GM12878 (cell line): Measurements from ENCODE around the gene METAP1D. TPM values are rescaled to one million over a fixed set of nuclear protein-coding genes. Genes with fewer than 3 reads are reported as not detected.
A peak's percentile ranks its signal among the peaks of the same experiment; 100 is the strongest.

Source experiments
- ATAC-seq: fragments of 200-7000 bp; cut with Tn5 transposase; 3 replicates; pipeline ENCODE4 v1.9.1; 2020; ENCODE audit warnings: mild to moderate bottlenecking, moderate library complexity
- BruUV-seq: library from RNA; stranded (reverse); fragments of 400-500 nt; replicated peaks from 2 replicates; lab custom pipeline; 2021; lab: Mats Ljungman, UMichigan
- CTCF ChIA-PET: fragments of 300-600 bp; sonication (Branson Sonifier 250); formaldehyde crosslinking; extraction: SDS; loops from one replicate; lab custom pipeline; 2021; ENCODE audit warnings: inconsistent platforms; lab: Yijun Ruan, JAX
- POLR2A ChIA-PET: fragments of 350-600 bp; formaldehyde crosslinking; extraction: SDS; loops from one replicate; lab custom pipeline; 2021; ENCODE audit warnings: inconsistent platforms; lab: Charles Lee
- RAD21 ChIA-PET: fragments of 300-600 bp; sonication (Branson Sonifier 250); formaldehyde crosslinking; loops from one replicate; lab custom pipeline; 2023; ENCODE audit warnings: antibody characterized with exemption; ENCODE audit not compliant: unreplicated experiment; lab: Charles Lee
- SMC1A ChIA-PET: fragments of 300-600 bp; sonication (Branson Sonifier 250); formaldehyde crosslinking; loops from one replicate; lab custom pipeline; 2023; ENCODE audit not compliant: unreplicated experiment, uncharacterized antibody; lab: Charles Lee
- DNase-seq: peaks from one replicate; pipeline ENCODE4 v3.0.0-alpha.2; 2011; ENCODE audit warnings: low read depth, low spot score
- FAIRE-seq: peaks from 3 replicates; lab custom pipeline; 2011; peaks lifted over from hg19 to GRCh38; lab: Jason Lieb, UNC
- H2AFZ ChIP-seq: 2 replicates; pipeline ENCODE4 v1.6.0; 2011; ENCODE audit warnings: low read depth, low read length, control low read depth; ENCODE audit not compliant: control insufficient read depth
- H3K27ac ChIP-seq: 2 replicates; pipeline ENCODE4 v1.5.1; 2011; ENCODE audit warnings: control low read depth; ENCODE audit not compliant: control insufficient read depth, insufficient read depth
- H3K27me3 ChIP-seq, 2 experiments: replicated peaks in 1 of 2; 2 replicates each; pipeline versions ENCODE4 v1.6.0 to v1.6.1; 2011; ENCODE audit warnings: low read length in 1 of 2; ENCODE audit not compliant: control insufficient read depth in 2 of 2, insufficient read depth in 2 of 2
- H3K36me3 ChIP-seq, 2 experiments: 2 replicates each; pipeline ENCODE4 v1.5.1; 2011; ENCODE audit warnings: low read length in 1 of 2; ENCODE audit not compliant: control insufficient read depth in 2 of 2, insufficient read depth in 2 of 2
- H3K4me1 ChIP-seq: 2 replicates; pipeline ENCODE4 v1.6.1; 2011; ENCODE audit warnings: mild to moderate bottlenecking, low read length, moderate library complexity, mixed read lengths; ENCODE audit not compliant: control insufficient read depth, insufficient read depth
- H3K4me2 ChIP-seq: 2 replicates; pipeline ENCODE4 v1.6.0; 2011; ENCODE audit warnings: control low read depth; ENCODE audit not compliant: control insufficient read depth, insufficient read depth
- H3K4me3 ChIP-seq: fragments of 200-600 bp; sonication (generic); 2 replicates; pipeline ENCODE4 v1.5.1; 2016
- H3K79me2 ChIP-seq: 2 replicates; pipeline ENCODE4 v1.6.0; 2011; ENCODE audit warnings: low read length; ENCODE audit not compliant: control insufficient read depth, insufficient read depth
- H3K9ac ChIP-seq: 2 replicates; pipeline ENCODE4 v1.8.0; 2011; ENCODE audit warnings: low read length, control low read depth, mixed read lengths; ENCODE audit not compliant: control insufficient read depth, insufficient read depth
- H3K9me3 ChIP-seq: replicated peaks from 3 replicates; pipeline ENCODE4 v1.5.1; 2011; ENCODE audit warnings: mild to moderate bottlenecking, low read length; ENCODE audit not compliant: control insufficient read depth, insufficient read depth
- H4K20me1 ChIP-seq: 2 replicates; pipeline ENCODE4 v1.6.0; 2011; ENCODE audit not compliant: control insufficient read depth, insufficient read depth
- ATF7 ChIP-seq: fragments of 450-650 bp; IDR thresholded peaks from 2 replicates; pipeline ENCODE4 v1.6.1; 2016; ENCODE audit warnings: low read depth, mild to moderate bottlenecking
- BMI1 ChIP-seq: fragments of 450-650 bp; IDR thresholded peaks from 2 replicates; pipeline ENCODE4 v1.6.1; 2016; ENCODE audit warnings: mild to moderate bottlenecking, moderate library complexity, borderline replicate concordance
- CBFB ChIP-seq: IDR thresholded peaks from 2 replicates; pipeline ENCODE4 v1.6.1; 2016; ENCODE audit warnings: antibody characterized with exemption, low read depth
- CREB1 ChIP-seq: IDR thresholded peaks from 2 replicates; pipeline ENCODE4 v1.6.1; 2012; ENCODE audit warnings: low read depth, mild to moderate bottlenecking, inconsistent platforms
- EZH2 ChIP-seq: IDR thresholded peaks from 2 replicates; pipeline ENCODE4 v1.6.1; 2012; ENCODE audit warnings: low read depth, mild to moderate bottlenecking, control low read depth, inconsistent platforms, low read length, borderline replicate concordance; ENCODE audit not compliant: control insufficient read depth
- FOS ChIP-seq: IDR thresholded peaks from 3 replicates; pipeline ENCODE4 v1.6.1; 2011; ENCODE audit warnings: borderline replicate concordance; ENCODE audit not compliant: insufficient read length; ENCODE audit errors: extremely low read depth
- FOXM1 ChIP-seq: IDR thresholded peaks from 2 replicates; pipeline ENCODE4 v1.6.1; 2012; ENCODE audit warnings: low read depth, mild to moderate bottlenecking, inconsistent platforms, low read length, moderate library complexity
- HDAC6 ChIP-seq: fragments of 200-600 bp; sonication (generic); IDR thresholded peaks from one replicate; pipeline ENCODE4 v1.8.0; 2017; ENCODE audit warnings: antibody characterized with exemption; ENCODE audit not compliant: unreplicated experiment
- MYB ChIP-seq: fragments of 150-350 bp; IDR thresholded peaks from 2 replicates; pipeline ENCODE4 v1.6.1; 2014; ENCODE audit warnings: mild to moderate bottlenecking, low read depth, low read length, borderline replicate concordance
- STAT3 ChIP-seq: IDR thresholded peaks from 2 replicates; pipeline ENCODE4 v1.6.1; 2011; ENCODE audit warnings: low read depth, low read length, improper control_type of control experiment
- ZSCAN29 ChIP-seq: fragments of 450-650 bp; IDR thresholded peaks from 2 replicates; pipeline ENCODE4 v1.6.1; 2017; ENCODE audit warnings: mild to moderate bottlenecking, moderate library complexity
- in situ Hi-C: fragments of 300-500 bp; cut with MboI; formaldehyde crosslinking; loops from 9 replicates; pipeline ENCODE4 v1.14.3; 2018; ENCODE audit warnings: mixed read lengths
- intact Hi-C: fragments of 100-400 bp; cut with micrococcal nuclease; formaldehyde crosslinking; loops from one replicate; pipeline ENCODE4 v1.14.2; 2022; ENCODE audit not compliant: unreplicated experiment
- polyA plus RNA-seq, 11 experiments: library from polyadenylated mRNA; depleted of rRNA in 4 of 11; unstranded in 6 of 11; stranded (reverse) in 5 of 11; fragments of >200 nt; fragmentation: Nextera tagmentation in 4 of 11; fragmentation: Illumina TruSeq in 1 of 11; extraction: Ambion mirVana in 4 of 11; extraction: Trizol in 1 of 11; gene quantifications; 1 replicate in 1 of 11; 2 replicates in 10 of 11; pipeline versions ENCODE4 v1.2.1 to v1.2.3, GENCODE V29; 2011 to 2016; ENCODE audit warnings: inconsistent platforms in 2 of 11, missing spikeins in 2 of 11, low read depth in 1 of 11
- total RNA-seq, 4 experiments: library from RNA; depleted of rRNA in 3 of 4; stranded (reverse); fragments of >200 nt in 3 of 4; fragmentation: Illumina TruSeq in 1 of 4; extraction: Trizol in 1 of 4; gene quantifications; 2 replicates each; pipeline versions ENCODE4 v1.2.1 to v1.2.3, GENCODE V29; 2013 to 2021

METAP1D gene
- total and polyA plus RNA-seq, 10 of the 15 experiments (the other 5 are each of a cell fraction or from before 2014, with no cell fraction given): 4.5 to 12.1 (median 7.8) TPM

- no TSS peak for BruUV-seq
- intact Hi-C loops: no loop called here
- Histone ChIP-seq H3K27me3 (no peaks in the 10 kb centered on the region), H3K4me2 (no peak overlapping the region), H3K36me3 (no peaks in the 10 kb centered on the region), H3K9me3 (no peaks in the 10 kb centered on the region), H4K20me1 (no peaks in the 10 kb centered on the region), H3K4me3 (no peak overlapping the region), H3K9ac (no peak overlapping the region), H3K79me2 (no peaks in the 10 kb centered on the region), H2AFZ (no peak overlapping the region), H3K27ac (no peak overlapping the region), H3K4me1 (no peaks in the 10 kb centered on the region)
- ChIA-PET SMC1A (no interaction called here), POLR2A (no interaction called here), CTCF (interaction anchor here (1.9 kb wide), 1 partner anchor 8 kb away, joined by 11 read pairs; no protein-coding TSS in a partner anchor), RAD21 (no interaction called here)
- DNase-seq: no peak
- no peak for ATAC-seq
- in situ Hi-C loops: loop anchor here (25.0 kb wide), 1 partner anchor 307 kb away; no protein-coding TSS in a partner anchor
- no peak for TF ChIP-seq BMI1
- no peak for TF ChIP-seq HDAC6
- no peak for TF ChIP-seq ZSCAN29
- no peak for TF ChIP-seq STAT3
- no peak for TF ChIP-seq FOXM1
- no peak for TF ChIP-seq EZH2
- TF ChIP-seq CBFB: no peak
- TF ChIP-seq ATF7: no peak
- TF ChIP-seq CREB1: no peak
- TF ChIP-seq MYB: no peak
- TF ChIP-seq FOS: no peak
- peak; percentile 38 for FAIRE-seq
These were observed 119.3 kb downstream of the METAP1D start for GRCh38 chr2:172119089-172119488.
